H9 (cell line): Measurements from ENCODE around the gene REG4. TPM values are rescaled to one million over a fixed set of nuclear protein-coding genes. Genes with fewer than 3 reads are reported as not detected.

Experiments
- DNase-seq: peaks from one replicate; pipeline ENCODE4 v3.0.0-alpha.2; 2017
- H2AFZ ChIP-seq: one replicate; pipeline ENCODE4 v1.6.1; 2013; ENCODE audit warnings: mild to moderate bottlenecking, low read length, control low read depth, moderate library complexity
- H2AK5ac ChIP-seq: 2 replicates; pipeline ENCODE4 v1.6.1; 2013; ENCODE audit warnings: low read length, control low read depth, mixed read lengths; ENCODE audit not compliant: insufficient read length
- H2BK120ac ChIP-seq: one replicate; pipeline ENCODE4 v1.6.1; 2013; ENCODE audit warnings: low read depth, mild to moderate bottlenecking, low read length, control low read depth, inconsistent platforms; ENCODE audit not compliant: poor library complexity, severe bottlenecking
- H2BK12ac ChIP-seq: 2 replicates; pipeline ENCODE4 v1.6.1; 2013; ENCODE audit warnings: low read length, control low read depth, mixed read lengths, low read depth; ENCODE audit not compliant: insufficient read length
- H2BK15ac ChIP-seq: 2 replicates; pipeline ENCODE4 v1.6.1; 2013; ENCODE audit warnings: low read depth, low read length, control low read depth
- H2BK20ac ChIP-seq: one replicate; pipeline ENCODE4 v1.6.1; 2013; ENCODE audit warnings: low read depth, mild to moderate bottlenecking, low read length, control low read depth, inconsistent platforms; ENCODE audit not compliant: poor library complexity, severe bottlenecking
- H2BK5ac ChIP-seq: 2 replicates; pipeline ENCODE4 v1.6.1; 2013; ENCODE audit warnings: low read length, control low read depth, mixed read lengths; ENCODE audit not compliant: insufficient read length
- H3K14ac ChIP-seq: 2 replicates; pipeline ENCODE4 v1.6.1; 2013; ENCODE audit warnings: low read length, control low read depth; ENCODE audit not compliant: insufficient read depth
- H3K18ac ChIP-seq: 2 replicates; pipeline ENCODE4 v1.6.1; 2013; ENCODE audit warnings: low read depth, mild to moderate bottlenecking, mixed read lengths, low read length, control low read depth; ENCODE audit not compliant: insufficient read length
- H3K23ac ChIP-seq: 2 replicates; pipeline ENCODE4 v1.6.1; 2013; ENCODE audit warnings: low read length, control low read depth, mixed read lengths, low read depth; ENCODE audit not compliant: insufficient read length
- H3K23me2 ChIP-seq: 2 replicates; pipeline ENCODE4 v1.6.1; 2013; ENCODE audit warnings: low read depth, mild to moderate bottlenecking, mixed read lengths, low read length, control low read depth; ENCODE audit not compliant: insufficient read length, poor library complexity, severe bottlenecking
- H3K27ac ChIP-seq: 2 replicates; pipeline ENCODE4 v1.5.1; 2013; ENCODE audit warnings: low read length, control low read depth, mixed read lengths, low read depth; ENCODE audit not compliant: insufficient read length
- H3K27me3 ChIP-seq: 2 replicates; pipeline ENCODE4 v1.6.1; 2013; ENCODE audit warnings: low read length, control low read depth, inconsistent platforms; ENCODE audit not compliant: insufficient read depth
- H3K4ac ChIP-seq: 2 replicates; pipeline ENCODE4 v1.6.1; 2013; ENCODE audit warnings: low read depth, mild to moderate bottlenecking, control low read depth, inconsistent platforms, low read length, moderate library complexity
- H3K4me1 ChIP-seq: 2 replicates; pipeline ENCODE4 v1.6.1; 2013; ENCODE audit warnings: low read length, control low read depth, inconsistent platforms; ENCODE audit not compliant: insufficient read depth
- H3K4me2 ChIP-seq: 2 replicates; pipeline ENCODE4 v1.6.1; 2013; ENCODE audit warnings: low read length, control low read depth, mixed read lengths; ENCODE audit not compliant: insufficient read length, insufficient read depth
- H3K56ac ChIP-seq: 2 replicates; pipeline ENCODE4 v1.6.1; 2013; ENCODE audit warnings: low read depth, mild to moderate bottlenecking, mixed read lengths, low read length, control low read depth; ENCODE audit not compliant: insufficient read length
- H3K79me1 ChIP-seq: 2 replicates; pipeline ENCODE4 v1.6.1; 2013; ENCODE audit warnings: low read depth, mild to moderate bottlenecking, moderate library complexity, low read length, control low read depth, inconsistent platforms; ENCODE audit not compliant: insufficient read depth, poor library complexity, severe bottlenecking
- H3K79me2 ChIP-seq: 2 replicates; pipeline ENCODE4 v1.6.1; 2013; ENCODE audit warnings: low read length, control low read depth, inconsistent platforms; ENCODE audit not compliant: insufficient read depth
- H3K9ac ChIP-seq: 2 replicates; pipeline ENCODE4 v1.6.1; 2013; ENCODE audit warnings: low read length, control low read depth, mixed read lengths; ENCODE audit not compliant: insufficient read length; ENCODE audit errors: extremely low read depth
- H3K9me3 ChIP-seq: one replicate; pipeline ENCODE4 v1.6.1; 2013; ENCODE audit warnings: low read depth, low read length, inconsistent platforms; ENCODE audit not compliant: control insufficient read depth
- H3T11ph ChIP-seq: one replicate; pipeline ENCODE4 v1.6.1; 2013; ENCODE audit warnings: mild to moderate bottlenecking, low read length, control low read depth, inconsistent platforms
- H4K20me1 ChIP-seq: one replicate; pipeline ENCODE4 v1.6.1; 2013; ENCODE audit not compliant: control insufficient read depth, insufficient read length, insufficient read depth
- H4K5ac ChIP-seq: 2 replicates; pipeline ENCODE4 v1.6.1; 2013; ENCODE audit warnings: low read depth, mild to moderate bottlenecking, mixed read lengths, low read length, control low read depth; ENCODE audit not compliant: insufficient read length
- H4K8ac ChIP-seq: replicated peaks from 2 replicates; pipeline ENCODE4 v1.6.1; 2013; ENCODE audit warnings: low read length, control low read depth, mixed read lengths, low read depth; ENCODE audit not compliant: insufficient read length
- H4K91ac ChIP-seq: 2 replicates; pipeline ENCODE4 v1.6.1; 2013; ENCODE audit warnings: low read depth, mild to moderate bottlenecking, moderate library complexity, mixed read lengths, low read length, control low read depth; ENCODE audit not compliant: insufficient read length
- H3K27ac Mint-ChIP-seq, 3 experiments: 2 replicates in 2 of 3; 3 replicates in 1 of 3; pipeline ENCODE4 v1.8.0; 2020 to 2021; ENCODE audit warnings: mixed read lengths in 3 of 3, mild to moderate bottlenecking in 1 of 3, moderate library complexity in 1 of 3
- H3K27me3 Mint-ChIP-seq: 2 replicates; pipeline ENCODE4 v1.8.0; 2021; ENCODE audit warnings: low read depth, mild to moderate bottlenecking, moderate library complexity, mixed read lengths
- H3K36me3 Mint-ChIP-seq, 3 experiments: 2 replicates in 2 of 3; 3 replicates in 1 of 3; pipeline ENCODE4 v1.8.0; 2020 to 2021; ENCODE audit warnings: low read depth in 3 of 3, mixed read lengths in 3 of 3; ENCODE audit not compliant: insufficient read depth in 1 of 3
- H3K4me1 Mint-ChIP-seq, 2 experiments: 2 replicates each; pipeline ENCODE4 v1.8.0; 2020; ENCODE audit warnings: mixed read lengths in 2 of 2
- H3K4me3 Mint-ChIP-seq, 2 experiments: 2 replicates in 1 of 2; 3 replicates in 1 of 2; pipeline ENCODE4 v1.8.0; 2020 to 2021; ENCODE audit warnings: mild to moderate bottlenecking in 2 of 2, mixed read lengths in 2 of 2, moderate library complexity in 1 of 2
- H3K9me3 Mint-ChIP-seq, 2 experiments: 2 replicates in 1 of 2; 3 replicates in 1 of 2; pipeline ENCODE4 v1.8.0; 2020; ENCODE audit warnings: mild to moderate bottlenecking in 2 of 2, mixed read lengths in 2 of 2, moderate library complexity in 1 of 2
- WGBS: extraction: QIAGEN DNeasy Blood & Tissue Kit; methylation state at CpG from one replicate; pipeline ENCODE4 v1.1.7; 2013; ENCODE audit warnings: missing lambda C conversion rate, low lambda C conversion rate, mixed read lengths; ENCODE audit not compliant: insufficient read length; ENCODE audit errors: extremely low coverage; 5-methylcytosine and 5-hydroxymethylcytosine counted together
- total RNA-seq: library from RNA; stranded (reverse); gene quantifications from 2 replicates; pipeline ENCODE4 v1.2.1, GENCODE V29; 2021
- TF ChIP-seq, protein P1 (sequence below): fragments of 200-600 bp; sonication (generic); conservative IDR thresholded peaks from 3 replicates; pipeline ENCODE4 v1.8.0; 2021; ENCODE audit warnings: antibody characterized with exemption, mild to moderate bottlenecking

The REG4 gene
- total RNA-seq, 1 experiment from 2014 or later: not detected

DNA sequence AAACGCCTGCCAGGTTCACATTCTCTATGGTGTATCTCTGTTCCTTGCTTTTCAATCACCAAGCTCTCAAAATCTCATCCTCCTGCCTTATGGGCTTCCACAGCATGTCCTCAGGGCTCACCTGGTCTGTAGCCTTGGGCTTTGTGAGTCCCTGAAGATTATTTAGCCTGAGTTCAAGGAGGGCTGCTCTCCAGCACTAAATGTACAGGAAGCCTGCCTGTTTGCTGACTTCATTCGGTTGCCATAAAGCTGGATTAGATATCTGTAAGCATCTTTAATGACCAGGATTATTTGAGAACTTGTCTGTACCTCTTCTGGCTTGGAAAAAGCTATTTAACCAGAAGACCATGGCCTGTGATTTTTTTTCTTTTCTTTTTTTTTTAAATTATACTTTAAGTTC lies 6.9 kb upstream of the REG4 start:
- no peak overlapping the region for H3K27ac ChIP-seq
- H3K4me2 ChIP-seq: no peak overlapping the region
- no peak overlapping the region for H4K5ac ChIP-seq
- no CpG with 5 or more reads among the region's 2 CpGs for WGBS
- H4K8ac ChIP-seq: no peak overlapping the region
- H3K56ac ChIP-seq: no peak overlapping the region
- H3K9ac ChIP-seq: no peak overlapping the region
- H4K91ac ChIP-seq: no peak overlapping the region
- TF ChIP-seq, protein P1, sequence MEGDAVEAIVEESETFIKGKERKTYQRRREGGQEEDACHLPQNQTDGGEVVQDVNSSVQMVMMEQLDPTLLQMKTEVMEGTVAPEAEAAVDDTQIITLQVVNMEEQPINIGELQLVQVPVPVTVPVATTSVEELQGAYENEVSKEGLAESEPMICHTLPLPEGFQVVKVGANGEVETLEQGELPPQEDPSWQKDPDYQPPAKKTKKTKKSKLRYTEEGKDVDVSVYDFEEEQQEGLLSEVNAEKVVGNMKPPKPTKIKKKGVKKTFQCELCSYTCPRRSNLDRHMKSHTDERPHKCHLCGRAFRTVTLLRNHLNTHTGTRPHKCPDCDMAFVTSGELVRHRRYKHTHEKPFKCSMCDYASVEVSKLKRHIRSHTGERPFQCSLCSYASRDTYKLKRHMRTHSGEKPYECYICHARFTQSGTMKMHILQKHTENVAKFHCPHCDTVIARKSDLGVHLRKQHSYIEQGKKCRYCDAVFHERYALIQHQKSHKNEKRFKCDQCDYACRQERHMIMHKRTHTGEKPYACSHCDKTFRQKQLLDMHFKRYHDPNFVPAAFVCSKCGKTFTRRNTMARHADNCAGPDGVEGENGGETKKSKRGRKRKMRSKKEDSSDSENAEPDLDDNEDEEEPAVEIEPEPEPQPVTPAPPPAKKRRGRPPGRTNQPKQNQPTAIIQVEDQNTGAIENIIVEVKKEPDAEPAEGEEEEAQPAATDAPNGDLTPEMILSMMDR: no peak
- no peak overlapping the region for H3K23ac ChIP-seq
- H4K20me1 ChIP-seq: no peaks in the 10 kb centered on the region
- H3K9me3 ChIP-seq: no peaks in the 10 kb centered on the region
- Mint-ChIP-seq H3K27ac (no peak overlapping the region), H3K27me3 (peaks cover 5% of the 10 kb centered on the region), H3K36me3 (no peaks in the 10 kb centered on the region), H3K4me3 (no peak overlapping the region), H3K9me3 (no peaks in the 10 kb centered on the region), H3K4me1 (no peaks in the 10 kb centered on the region)
- no peak overlapping the region for H2BK120ac ChIP-seq
- H3K14ac ChIP-seq: no peak overlapping the region
- H2BK20ac ChIP-seq: no peak overlapping the region
- H3K79me2 ChIP-seq: no peaks in the 10 kb centered on the region; the same call in 1 of the 2 replicates
- H2BK15ac ChIP-seq: no peak overlapping the region
- H2AK5ac ChIP-seq: no peak overlapping the region
- H2AFZ ChIP-seq: no peak overlapping the region
- no peak overlapping the region for H3K4ac ChIP-seq
- no peak for DNase-seq
- no peaks in the 10 kb centered on the region for H3K4me1 ChIP-seq
- H2BK12ac ChIP-seq: no peak overlapping the region
- H3T11ph ChIP-seq: no peak overlapping the region
- H3K18ac ChIP-seq: no peak overlapping the region
- no peaks in the 10 kb centered on the region for H3K79me1 ChIP-seq
- no peak overlapping the region for H2BK5ac ChIP-seq
- no peaks in the 10 kb centered on the region for H3K23me2 ChIP-seq
- no peaks in the 10 kb centered on the region for H3K27me3 ChIP-seq
